Mucosa of descending colon (tissue), 3 donors: ENCODE measurements around the gene SLC43A1. TPM values are rescaled to one million over a fixed set of nuclear protein-coding genes. Genes with fewer than 3 reads are reported as not detected.

Experiments used
- ATAC-seq: fragments of 200-7000 bp; cut with Tn5 transposase; one replicate; pipeline ENCODE4 v1.9.1; 2020; ENCODE audit warnings: mild to moderate bottlenecking, moderate library complexity
- DNase-seq, 3 donors: peaks; one replicate each; pipeline ENCODE4 v3.0.0-alpha.2; 2020
- H3K36me3 ChIP-seq: fragments of 200-600 bp; one replicate; pipeline ENCODE4 v1.8.0; 2021; ENCODE audit warnings: low read depth, mild to moderate bottlenecking
- H3K4me1 ChIP-seq: fragments of 200-600 bp; one replicate; pipeline ENCODE4 v1.8.0; 2021; ENCODE audit warnings: low read depth, mild to moderate bottlenecking
- H3K4me3 ChIP-seq: fragments of 200-600 bp; one replicate; pipeline ENCODE4 v1.8.0; 2021; ENCODE audit warnings: mild to moderate bottlenecking
- H3K9me3 ChIP-seq: fragments of 200-600 bp; one replicate; pipeline ENCODE4 v1.8.0; 2021; ENCODE audit warnings: mild to moderate bottlenecking
- CTCF ChIP-seq: fragments of 200-600 bp; IDR thresholded peaks from one replicate; pipeline ENCODE4 v1.8.0; 2022; ENCODE audit warnings: antibody characterized with exemption, mild to moderate bottlenecking
- intact Hi-C, 2 donors: fragments of 100-400 bp; cut with DNase I in 1 of 2; cut with micrococcal nuclease in 1 of 2; formaldehyde crosslinking; loops; one replicate each; pipeline versions ENCODE4 v1.11.0 to v1.11.1; 2022; cut with DNase I, micrococcal nuclease
- total RNA-seq, 3 donors: library from RNA; stranded (reverse); fragmentation: NEBNext Ultra II Directional in 2 of 3; extraction: Animal tissue kit (Norgen Biotek cat#: 25700) in 2 of 3; gene quantifications; one replicate each; pipeline versions ENCODE4 v1.2.1 to v1.2.4, GENCODE V29; 2021 to 2023
- donor health status: DM: no; HTN: no; CAD: no; lungs with moderate emphysema.
- donor health status: DM: no; HTN: no; CAD: no.
- donor health status: DM: no; HTN: yes; CAD: no.

The SLC43A1 gene
- total RNA-seq, 3 donors from 2014 or later = 8.3 to 22.6 (median 9.9) TPM

GRCh38 chr11:57471496-57471895 is 44.0 kb downstream of the SLC43A1 start:
- ATAC-seq (no peak), DNase-seq (peak in 1 of 3 donors; percentile 18)
- intact Hi-C loops = no loop called here
- TF ChIP-seq CTCF = no peak
- Histone ChIP-seq H3K4me3 (no peak overlapping the region), H3K36me3 (no peaks in the 10 kb centered on the region), H3K9me3 (no peaks in the 10 kb centered on the region), H3K4me1 (peaks cover 8% of the 10 kb centered on the region)

- no peaks in the 10 kb centered on the region for H3K4me1 ChIP-seq
- no peaks in the 10 kb centered on the region for H3K36me3 ChIP-seq
- TF ChIP-seq CTCF = no peak
- intact Hi-C loops = loop anchor here in 1 of 2 donors (10.0 kb wide), 1 partner anchor 1046 kb away; no protein-coding TSS in a partner anchor
- no peak overlapping the region for H3K4me3 ChIP-seq
- no peak for ATAC-seq
- no peak for DNase-seq
- H3K9me3 ChIP-seq = no peaks in the 10 kb centered on the region
Measured at GRCh38 chr11:57469268-57469667, 46.2 kb downstream of the SLC43A1 start.

- intact Hi-C loops = loop anchor here in 1 of 2 donors (10.0 kb wide), 1 partner anchor 1047 kb away; no protein-coding TSS in a partner anchor
- DNase-seq (no peak), ATAC-seq (no peak)
Measured at GRCh38 chr11:57468276-57468675, 47.2 kb downstream of the SLC43A1 start.

GRCh38 chr11:57467508-57468157 is 47.9 kb downstream of the SLC43A1 start:
- ATAC-seq = no peak
- intact Hi-C loops = loop anchor here in 1 of 2 donors (10.0 kb wide), 1 partner anchor 1047 kb away; no protein-coding TSS in a partner anchor
- no peaks in the 10 kb centered on the region for H3K9me3 ChIP-seq
- no peaks in the 10 kb centered on the region for H3K4me1 ChIP-seq
- no peak overlapping the region for H3K4me3 ChIP-seq
- peak in 1 of 3 donors; percentile 45 for DNase-seq
- no peaks in the 10 kb centered on the region for H3K36me3 ChIP-seq
- TF ChIP-seq CTCF = no peak

More at GRCh38 chr11:57468276-57468675, 47.2 kb downstream of the SLC43A1 start:
- Histone ChIP-seq H3K36me3 (no peaks in the 10 kb centered on the region), H3K9me3 (no peaks in the 10 kb centered on the region), H3K4me3 (no peak overlapping the region), H3K4me1 (no peaks in the 10 kb centered on the region)
- no peak for TF ChIP-seq CTCF

GRCh38 chr11:57466680-57467079 is 48.8 kb downstream of the SLC43A1 start:
- H3K4me3 ChIP-seq = no peak overlapping the region
- H3K4me1 ChIP-seq = no peaks in the 10 kb centered on the region
- H3K9me3 ChIP-seq = no peaks in the 10 kb centered on the region
- no peak for DNase-seq
- H3K36me3 ChIP-seq = no peaks in the 10 kb centered on the region
- ATAC-seq = no peak
- intact Hi-C loops = loop anchor here in 1 of 2 donors (10.0 kb wide), 1 partner anchor 1048 kb away; no protein-coding TSS in a partner anchor
- no peak for TF ChIP-seq CTCF
